SK-N-SH (cell line): Measurements from ENCODE around the gene TMEM184B.

ENCODE experiments used
- CTCF ChIP-seq: fragments of 200-600 bp; sonication (generic); IDR thresholded peaks from 2 replicates; pipeline ENCODE4 v1.6.1; 2017; ENCODE audit warnings: antibody characterized with exemption, mild to moderate bottlenecking, moderate library complexity
- EP300 ChIP-seq, 2 experiments: IDR thresholded peaks; 2 replicates each; pipeline versions ENCODE4 v1.4.0 to v1.6.1; 2012; ENCODE audit warnings: borderline replicate concordance in 1 of 2, low read depth in 1 of 2, low read length in 1 of 2
- FOXM1 ChIP-seq: IDR thresholded peaks from 2 replicates; pipeline ENCODE4 v1.4.0; 2012; ENCODE audit warnings: low read depth, mild to moderate bottlenecking
- GATA2 ChIP-seq: sonication (generic); formaldehyde crosslinking; IDR thresholded peaks from 2 replicates; pipeline ENCODE4 v1.5.0; 2020; ENCODE audit warnings: mild to moderate bottlenecking, missing genetic modification reagents
- MAX ChIP-seq: IDR thresholded peaks from 2 replicates; pipeline ENCODE4 v1.4.0; 2012; ENCODE audit warnings: low read depth
- MEF2A ChIP-seq: IDR thresholded peaks from 2 replicates; pipeline ENCODE4 v1.4.0; 2012; ENCODE audit warnings: low read depth, borderline replicate concordance
- MXI1 ChIP-seq: IDR thresholded peaks from 2 replicates; pipeline ENCODE4 v1.6.1; 2012; ENCODE audit warnings: mild to moderate bottlenecking, low read depth, low read length, improper control_type of control experiment
- PBX3 ChIP-seq: IDR thresholded peaks from 2 replicates; pipeline ENCODE4; 2012
- POLR2AphosphoS5 ChIP-seq: IDR thresholded peaks from 2 replicates; pipeline ENCODE4 v1.6.1; 2012; ENCODE audit warnings: low read depth, low read length
- RAD21 ChIP-seq: IDR thresholded peaks from 2 replicates; pipeline ENCODE4 v1.6.1; 2012; ENCODE audit warnings: mild to moderate bottlenecking, low read length
- REST ChIP-seq: IDR thresholded peaks from 2 replicates; pipeline ENCODE4 v1.6.1; 2012; ENCODE audit warnings: mild to moderate bottlenecking, low read depth, low read length, moderate library complexity
- SIN3A ChIP-seq: IDR thresholded peaks from 2 replicates; pipeline ENCODE4 v1.6.1; 2012; ENCODE audit warnings: low read depth, mild to moderate bottlenecking, low read length, moderate library complexity, borderline replicate concordance
- YY1 ChIP-seq: IDR thresholded peaks from 2 replicates; pipeline ENCODE4 v1.4.0; 2012; ENCODE audit warnings: low read depth, mild to moderate bottlenecking

- TF ChIP-seq CTCF = no peak
- no peak for TF ChIP-seq RAD21
- TF ChIP-seq POLR2AphosphoS5 = no peak
- TF ChIP-seq MEF2A = no peak
- 0 out of 2 replicates have a peak, but pooled peaks have one; percentile 7 for TF ChIP-seq PBX3
- no peak for TF ChIP-seq FOXM1
- no peak for TF ChIP-seq REST
- TF ChIP-seq MAX = no peak
- no peak for TF ChIP-seq EP300 (IDR thresholded peaks at IDR 0.05; ENCODE audit: borderline replicate concordance in 1 of 2, low read depth in 1 of 2, low read length in 1 of 2)
- TF ChIP-seq GATA2 (CRISPR knock-in tag) = no peak
- TF ChIP-seq YY1 = no peak
- TF ChIP-seq MXI1 = no peak
- TF ChIP-seq SIN3A = no peak
Measured at GRCh38 chr22:38205261-38206128, 67.3 kb downstream of the TMEM184B start.
